OCI-LY7 (cell line): ENCODE data around the gene SF3B1. TPM values are rescaled to one million over a fixed set of nuclear protein-coding genes. Genes with fewer than 3 reads are reported as not detected.

Source experiments
- BruUV-seq: library from RNA; stranded (reverse); fragments of 400-500 nt; replicated peaks from 2 replicates; lab custom pipeline; 2021; lab: Mats Ljungman, UMichigan
- CTCF ChIA-PET: fragments of 300-600 bp; sonication (Branson Sonifier 250); formaldehyde crosslinking; loops from one replicate; lab custom pipeline; 2022; ENCODE audit warnings: antibody characterized with exemption; ENCODE audit not compliant: unreplicated experiment; lab: Charles Lee
- POLR2A ChIA-PET: fragments of 300-600 bp; sonication (Branson Sonifier 250); formaldehyde crosslinking; loops from one replicate; lab custom pipeline; 2022; ENCODE audit warnings: antibody characterized with exemption; lab: Charles Lee
- DNase-seq: peaks from one replicate; pipeline ENCODE4 v3.0.0-alpha.2; 2015; ENCODE audit warnings: low spot score
- H2AFZ ChIP-seq: fragments of 200-600 bp; sonication (generic), shearing (Covaris generic); 2 replicates; pipeline ENCODE4 v1.6.1; 2014; ENCODE audit warnings: mild to moderate bottlenecking, antibody characterized with exemption, low read length, moderate library complexity
- H3K27ac ChIP-seq: fragments of 200-600 bp; sonication (generic); 2 replicates; pipeline ENCODE4 v1.5.1; 2014; ENCODE audit warnings: mixed run types, low read depth, mild to moderate bottlenecking, moderate library complexity, low read length, inconsistent platforms; ENCODE audit not compliant: poor library complexity, severe bottlenecking
- H3K36me3 ChIP-seq: fragments of 200-600 bp; sonication (generic); 2 replicates; pipeline ENCODE4 v1.6.1; 2014; ENCODE audit warnings: mild to moderate bottlenecking, antibody characterized with exemption, low read length, moderate library complexity, mixed read lengths; ENCODE audit not compliant: insufficient read depth
- H3K4me1 ChIP-seq: fragments of 200-600 bp; sonication (generic); 2 replicates; pipeline ENCODE4 v1.5.1; 2014; ENCODE audit warnings: mild to moderate bottlenecking, low read length; ENCODE audit not compliant: insufficient read depth, poor library complexity, severe bottlenecking
- H3K4me2 ChIP-seq: fragments of 200-600 bp; sonication (generic); 2 replicates; pipeline ENCODE4 v1.6.1; 2014; ENCODE audit warnings: mild to moderate bottlenecking, low read length
- H3K4me3 ChIP-seq: fragments of 200-600 bp; sonication (generic); 2 replicates; pipeline ENCODE4 v1.5.1; 2014; ENCODE audit warnings: mild to moderate bottlenecking, low read depth, low read length; ENCODE audit not compliant: poor library complexity, severe bottlenecking
- H3K79me2 ChIP-seq: fragments of 200-600 bp; sonication (generic); 2 replicates; pipeline ENCODE4 v1.6.1; 2016; ENCODE audit warnings: low read depth, mild to moderate bottlenecking, low read length, moderate library complexity, mixed read lengths; ENCODE audit not compliant: insufficient read depth
- H3K9me2 ChIP-seq: fragments of 200-600 bp; sonication (generic); 2 replicates; pipeline ENCODE4 v1.6.1; 2016; ENCODE audit warnings: mild to moderate bottlenecking, low read length, mixed read lengths; ENCODE audit not compliant: insufficient read depth
- H3K9me3 ChIP-seq: fragments of 200-600 bp; sonication (generic); 2 replicates; pipeline ENCODE4 v1.6.1; 2014; ENCODE audit warnings: mild to moderate bottlenecking, mixed run types, low read length, mixed read lengths
- H4K20me1 ChIP-seq: fragments of 200-600 bp; sonication (generic); 2 replicates; pipeline ENCODE4 v1.6.1; 2014; ENCODE audit warnings: mild to moderate bottlenecking, antibody characterized with exemption, low read length, moderate library complexity, mixed read lengths; ENCODE audit not compliant: insufficient read depth
- CTCF ChIP-seq: fragments of 200-600 bp; sonication (generic); conservative IDR thresholded peaks from 2 replicates; pipeline ENCODE4 v1.5.1; 2014; ENCODE audit warnings: mild to moderate bottlenecking, antibody characterized with exemption, low read length, moderate library complexity, mixed read lengths
- EZH2phosphoT487 ChIP-seq: fragments of 200-600 bp; sonication (generic); IDR thresholded peaks from 2 replicates; pipeline ENCODE4 v1.6.1; 2018; ENCODE audit warnings: low read depth, borderline replicate concordance, mild to moderate bottlenecking, mixed run types, antibody characterized with exemption, low read length, moderate library complexity, mixed read lengths
- intact Hi-C: fragments of 100-400 bp; cut with micrococcal nuclease; formaldehyde crosslinking; loops from one replicate; pipeline ENCODE4 v1.10.0; 2022; ENCODE audit not compliant: unreplicated experiment
- total RNA-seq, 2 experiments: library from RNA; depleted of rRNA in 1 of 2; stranded (reverse); fragments of >200 nt in 1 of 2; shearing (Covaris generic) in 1 of 2; gene quantifications; 2 replicates each; pipeline ENCODE4 v1.2.3, GENCODE V29; 2014 to 2022

Gene SF3B1
- total RNA-seq, 2 experiments from 2014 or later: 198 to 268 TPM

- POLR2A ChIA-PET: interaction anchor here (0.6 to 0.7 kb wide), 3 partner anchors 37 to 485 kb away, joined by 3 read pairs; no protein-coding TSS in a partner anchor
- Histone ChIP-seq H3K9me2 (no peaks in the 10 kb centered on the region), H3K79me2 (no peaks in the 10 kb centered on the region), H3K4me2 (no peak overlapping the region), H2AFZ (no peak overlapping the region), H4K20me1 (no peaks in the 10 kb centered on the region), H3K4me3 (no peak overlapping the region), H3K27ac (no peak overlapping the region), H3K9me3 (no peaks in the 10 kb centered on the region), H3K4me1 (no peaks in the 10 kb centered on the region), H3K36me3 (peaks cover 29% of the 10 kb centered on the region)
- no peak for DNase-seq
- TF ChIP-seq EZH2phosphoT487 (no peak), CTCF (no peak)
- intact Hi-C loops: no loop called here
- CTCF ChIA-PET: no interaction called here
- no TSS peak for BruUV-seq
These were observed 47.6 kb downstream of the SF3B1 start for GRCh38 chr2:197387179-197387578.

DNA sequence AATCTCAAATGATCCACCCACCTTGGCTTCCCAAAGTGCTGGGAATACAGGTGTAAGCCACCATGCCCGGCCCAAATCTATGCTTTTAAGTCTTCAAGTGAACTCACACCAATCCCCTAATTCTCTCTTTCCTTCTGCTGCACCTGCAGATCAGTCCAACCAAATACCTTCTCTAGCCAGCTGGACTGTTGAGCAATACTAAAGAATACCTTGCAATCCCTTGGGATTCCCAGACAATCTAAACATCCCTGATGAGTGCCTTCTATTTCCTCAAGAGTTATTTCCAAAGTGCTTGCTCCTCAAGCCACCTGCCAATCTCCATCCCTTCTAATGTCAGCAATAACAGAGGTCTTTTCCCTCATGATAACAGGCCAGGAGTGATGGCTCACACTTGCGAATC lies 48.6 kb downstream of the SF3B1 start:
- Histone ChIP-seq H3K79me2 (no peaks in the 10 kb centered on the region), H3K9me3 (no peaks in the 10 kb centered on the region), H3K4me1 (no peaks in the 10 kb centered on the region), H4K20me1 (no peaks in the 10 kb centered on the region), H3K36me3 (peaks cover 19% of the 10 kb centered on the region), H3K27ac (no peak overlapping the region), H2AFZ (no peak overlapping the region), H3K9me2 (no peaks in the 10 kb centered on the region), H3K4me2 (no peak overlapping the region), H3K4me3 (no peak overlapping the region)
- DNase-seq: no peak
- intact Hi-C loops: no loop called here
- no TSS peak for BruUV-seq
- POLR2A ChIA-PET: no interaction called here
- no peak for TF ChIP-seq EZH2phosphoT487
- no peak for TF ChIP-seq CTCF
- CTCF ChIA-PET: no interaction called here

DNA sequence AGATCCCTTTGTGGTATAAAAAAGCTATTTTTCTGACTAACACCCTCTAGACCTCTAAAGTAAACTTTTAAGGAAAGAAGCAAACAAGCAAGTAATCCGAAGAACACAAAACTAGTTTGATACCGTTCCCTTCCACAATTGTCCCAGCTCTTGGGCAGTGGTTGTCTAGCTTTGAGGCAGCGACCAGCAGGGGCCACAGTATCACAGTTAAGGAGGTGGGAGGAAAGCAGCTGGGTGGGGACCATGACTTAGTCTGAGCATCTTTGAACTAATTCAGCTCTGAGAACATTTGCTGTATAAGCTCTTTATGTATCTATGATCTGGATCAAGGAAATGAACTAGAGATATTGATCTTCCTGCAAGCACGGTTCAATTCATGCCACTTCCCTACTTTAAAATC lies 51.0 kb downstream of the SF3B1 start:
- H4K20me1 ChIP-seq: no peaks in the 10 kb centered on the region
- ChIA-PET POLR2A (interaction anchor here (0.7 to 1.2 kb wide), 6 partner anchors 9 to 407 kb away, joined by 3 to 6 read pairs (median 4); partner anchors contain the start of gene SF3B1), CTCF (interaction anchor here (1.0 to 1.1 kb wide), 2 partner anchors 271 to 321 kb away, joined by 3 read pairs; no protein-coding TSS in a partner anchor)
- no peaks in the 10 kb centered on the region for H3K9me2 ChIP-seq
- TF ChIP-seq EZH2phosphoT487 (no peak), CTCF (peak; percentile 49; the same call in 1 of the 2 replicates)
- H2AFZ ChIP-seq: no peak overlapping the region
- H3K4me1 ChIP-seq: no peaks in the 10 kb centered on the region
- H3K36me3 ChIP-seq: no peaks in the 10 kb centered on the region; the same call in 1 of the 2 replicates
- no peak overlapping the region for H3K4me2 ChIP-seq
- BruUV-seq: no TSS peak
- intact Hi-C loops: no loop called here
- H3K27ac ChIP-seq: no peak overlapping the region
- no peaks in the 10 kb centered on the region for H3K9me3 ChIP-seq
- no peaks in the 10 kb centered on the region for H3K79me2 ChIP-seq
- peak; percentile 19 for DNase-seq
- H3K4me3 ChIP-seq: no peak overlapping the region
